Measurements from ENCODE around the gene CHST3.
"Not testable (repeated sequence)": the region's sequence is repeated elsewhere in the genome, so short reads cannot be mapped to it uniquely, and the experiment has no call there.

CHST3 gene

DNA sequence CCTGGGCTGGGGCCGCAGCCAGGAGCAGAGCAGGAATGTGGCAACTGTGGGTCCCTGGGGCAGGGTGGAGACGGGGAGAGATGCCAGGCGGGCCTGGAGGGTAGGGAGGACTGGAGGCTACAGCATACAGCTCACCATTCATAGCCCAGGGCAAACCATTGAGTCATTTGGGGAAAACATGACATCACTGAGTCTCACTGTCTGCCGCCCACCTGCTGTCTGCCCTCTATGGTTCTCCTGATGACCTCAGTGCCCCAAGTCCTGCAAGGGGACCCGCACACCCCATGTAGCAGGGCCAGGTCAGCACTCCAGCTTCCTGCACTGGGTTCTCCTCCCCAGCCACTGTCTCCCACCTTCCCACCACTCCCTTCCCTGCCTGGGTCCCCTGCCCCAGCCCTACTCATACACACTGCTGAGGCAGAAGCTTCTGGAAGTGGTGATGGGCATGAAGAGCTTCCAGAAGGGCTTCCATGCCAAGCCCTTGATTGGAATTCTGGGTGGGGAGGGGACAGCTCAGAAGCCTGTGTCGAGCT lies 10.4 kb downstream of the CHST3 start:
- no peak for DNase-seq

DNA sequence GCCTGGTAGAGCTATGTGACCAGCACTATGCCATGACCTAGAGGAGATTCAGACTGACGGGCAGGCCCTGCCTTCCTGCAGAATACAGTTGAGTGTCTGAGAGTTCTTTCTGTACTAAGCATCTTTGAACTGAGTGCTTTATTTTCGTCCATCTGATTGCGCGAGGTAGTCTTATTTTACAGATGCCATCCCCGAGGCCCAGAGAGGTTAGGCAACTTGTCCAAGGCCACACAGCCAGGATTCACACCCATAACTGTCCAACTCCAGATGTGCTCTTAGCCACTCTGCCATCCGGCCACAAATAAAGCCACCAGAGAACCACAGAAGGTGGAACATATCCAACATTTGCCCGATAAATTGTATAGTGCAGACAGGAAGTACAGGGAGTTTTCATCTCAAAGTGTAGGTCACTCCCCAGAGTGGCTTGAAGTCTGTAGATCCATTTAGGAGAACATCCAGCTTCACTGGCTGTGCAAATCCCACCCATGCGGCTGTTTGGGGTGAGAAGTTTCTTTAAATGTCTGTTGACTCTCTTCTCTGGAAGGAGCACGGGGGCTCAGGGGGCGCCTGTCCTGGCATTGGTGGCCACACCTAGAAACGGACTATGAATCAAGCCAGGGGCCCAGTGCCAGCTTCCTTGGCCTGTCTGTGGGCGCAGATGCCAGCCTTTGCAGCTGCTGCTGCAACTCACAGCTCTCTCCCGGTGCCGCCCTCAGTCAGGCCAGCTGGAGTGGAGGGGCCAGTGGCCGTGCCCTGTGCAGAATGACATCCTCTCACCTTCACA lies 11.1 kb downstream of the CHST3 start:
- DNase-seq, result peak; percentile 76

DNA sequence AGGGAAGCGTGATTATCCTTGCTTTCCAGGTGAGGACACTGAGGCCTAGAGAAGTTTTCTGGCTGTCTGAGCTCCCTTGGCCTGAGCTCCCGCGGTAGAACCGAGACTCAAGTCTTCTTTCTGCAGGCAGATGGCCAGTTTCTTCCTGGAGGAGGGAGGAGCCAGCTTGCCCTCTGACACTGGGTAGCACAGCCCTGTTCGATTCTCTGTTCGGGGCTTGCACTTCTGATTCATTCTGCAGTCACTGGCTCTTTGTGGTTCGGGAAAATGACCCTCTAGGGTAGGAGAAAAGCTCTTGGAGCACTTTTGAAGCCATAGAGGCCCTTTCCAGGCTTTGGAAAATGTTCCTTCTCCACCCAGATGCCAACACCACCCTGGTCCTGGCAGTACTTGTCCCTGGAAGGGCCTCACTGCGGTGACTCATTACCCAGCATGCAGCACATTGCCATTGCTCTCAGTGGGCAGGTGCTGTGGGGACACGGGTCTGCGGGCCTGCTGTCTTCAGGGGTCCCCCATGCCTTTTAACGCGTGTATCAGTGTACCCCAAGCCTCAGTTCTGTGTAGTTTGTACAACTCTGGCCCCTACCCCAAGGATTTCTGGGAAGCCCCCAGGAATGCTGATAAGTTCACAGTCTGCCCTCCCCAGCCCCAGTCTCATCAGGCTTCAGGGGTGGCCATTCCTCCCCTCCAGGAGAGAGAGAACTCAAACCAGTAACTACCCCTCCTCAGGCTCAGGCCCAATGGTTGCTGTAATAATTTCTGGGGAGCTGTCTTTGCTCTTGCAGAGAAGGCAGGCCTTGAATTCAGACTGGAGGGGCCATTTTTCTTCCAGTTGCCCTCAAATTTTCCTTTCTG lies 11.9 kb downstream of the CHST3 start:
- DNase-seq, result peak; percentile 66

DNA sequence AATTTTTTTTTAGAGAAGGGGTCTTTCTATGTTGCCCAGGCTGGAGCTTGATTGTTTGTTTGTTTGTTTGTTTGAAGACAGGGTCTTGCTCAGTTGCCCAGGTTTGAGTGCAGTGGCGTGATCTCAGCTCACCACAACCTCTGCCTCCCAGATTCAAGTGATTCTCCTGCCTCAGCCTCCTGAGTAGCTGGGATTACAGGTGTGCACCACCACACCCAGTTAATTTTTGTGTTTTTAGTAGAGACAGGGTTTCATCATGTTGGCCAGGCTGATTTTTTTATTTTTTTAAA lies 13.4 kb downstream of the CHST3 start:
- DNase-seq, result not testable (repeated sequence)

DNA sequence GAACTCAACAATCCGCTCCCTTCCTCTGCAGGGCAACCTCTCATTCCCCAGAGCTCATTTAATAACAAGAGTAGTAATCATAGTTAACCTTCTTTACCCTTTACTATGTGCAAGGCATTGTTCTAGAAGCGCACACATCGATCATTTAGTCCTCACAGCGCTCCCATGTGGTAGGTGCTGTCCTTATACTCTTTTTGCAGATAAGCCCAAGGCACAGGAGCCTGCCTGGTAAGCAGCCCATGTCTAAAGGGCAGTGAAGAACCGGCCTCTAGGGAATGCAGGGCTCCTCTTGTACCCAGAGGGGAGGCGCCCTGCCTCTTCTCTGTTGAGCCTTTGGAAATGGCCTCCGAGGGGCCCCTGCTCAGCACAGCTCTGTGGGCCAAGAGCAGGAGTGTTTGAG lies 14.3 kb downstream of the CHST3 start:
- DNase-seq, result peak; percentile 23

DNA sequence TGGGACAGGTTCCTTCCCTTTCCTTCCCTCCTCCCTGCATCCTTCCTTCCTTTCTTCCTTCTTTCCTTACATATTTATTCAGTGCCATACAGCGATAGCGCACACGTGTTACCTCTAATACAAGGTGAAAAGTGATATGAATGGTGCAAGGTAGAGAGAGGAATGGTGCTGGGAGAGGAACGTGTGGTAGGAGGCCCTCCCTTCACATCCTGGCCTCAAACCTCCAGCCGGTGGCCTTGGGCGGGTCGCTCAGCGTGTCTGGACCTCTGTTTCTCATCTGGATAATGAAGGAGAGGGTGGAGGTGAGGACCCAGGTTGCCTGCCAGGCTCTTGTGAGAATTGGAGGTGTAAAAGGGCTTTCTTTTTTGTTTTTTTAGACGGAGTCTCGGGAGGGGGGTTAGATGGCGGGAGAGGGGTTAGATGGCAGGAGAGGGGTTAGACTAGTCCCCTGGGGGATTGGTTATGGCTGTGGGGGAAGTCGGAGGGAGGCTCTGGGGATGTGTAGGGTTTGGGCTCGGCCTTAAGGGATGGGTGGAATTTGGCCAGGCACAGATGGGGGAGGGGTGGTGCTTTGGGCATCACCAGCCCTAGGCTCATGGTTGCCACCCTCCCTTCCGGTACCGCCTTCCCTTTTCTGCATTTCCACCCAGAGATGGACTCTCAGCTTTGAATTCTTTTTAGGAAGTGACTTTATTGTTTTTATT lies 14.9 kb downstream of the CHST3 start:
- DNase-seq, result no peak

GRCh38 chr10:71979692-71980062 lies 15.5 kb downstream of the CHST3 start:
- no peak for DNase-seq

DNA sequence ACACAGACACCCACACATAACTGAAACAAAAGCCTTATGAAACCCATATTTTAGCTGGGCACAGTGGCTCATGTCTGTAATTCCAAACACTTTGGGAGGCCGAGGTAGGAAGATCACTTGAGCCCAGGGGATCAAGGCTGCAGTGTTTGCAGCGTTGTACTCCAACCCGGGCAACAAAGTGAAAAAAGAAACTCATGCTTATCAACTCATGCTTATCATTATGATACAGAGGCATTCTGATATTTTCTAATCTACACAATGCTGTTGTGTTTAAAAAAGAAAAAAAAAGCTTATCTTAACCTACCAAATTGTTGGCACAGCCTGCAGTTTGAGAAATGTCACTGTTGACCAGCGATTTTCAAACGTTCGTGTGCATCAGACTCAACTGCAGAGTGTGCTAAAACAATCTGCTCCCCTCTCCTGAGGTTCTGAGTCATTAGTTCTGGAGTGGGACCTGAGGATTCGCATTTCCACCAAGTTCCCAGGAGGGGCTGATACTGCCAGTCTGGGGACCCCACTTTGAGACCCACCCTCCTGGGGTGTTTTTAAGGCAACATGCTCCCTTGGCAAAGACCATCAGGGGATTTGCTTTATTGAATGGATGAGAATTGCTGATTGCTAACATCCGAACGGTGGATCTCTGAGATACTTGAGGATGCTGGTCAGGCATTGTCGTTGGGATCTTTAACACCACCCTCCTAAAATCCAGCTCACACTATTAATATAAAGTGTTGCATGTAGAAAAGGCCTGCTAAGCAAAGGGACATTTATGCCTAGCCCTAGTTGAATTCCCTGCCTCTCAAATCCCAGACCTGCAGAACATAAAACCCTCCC lies 16.2 kb downstream of the CHST3 start:
- DNase-seq, result peak; percentile 55

DNA sequence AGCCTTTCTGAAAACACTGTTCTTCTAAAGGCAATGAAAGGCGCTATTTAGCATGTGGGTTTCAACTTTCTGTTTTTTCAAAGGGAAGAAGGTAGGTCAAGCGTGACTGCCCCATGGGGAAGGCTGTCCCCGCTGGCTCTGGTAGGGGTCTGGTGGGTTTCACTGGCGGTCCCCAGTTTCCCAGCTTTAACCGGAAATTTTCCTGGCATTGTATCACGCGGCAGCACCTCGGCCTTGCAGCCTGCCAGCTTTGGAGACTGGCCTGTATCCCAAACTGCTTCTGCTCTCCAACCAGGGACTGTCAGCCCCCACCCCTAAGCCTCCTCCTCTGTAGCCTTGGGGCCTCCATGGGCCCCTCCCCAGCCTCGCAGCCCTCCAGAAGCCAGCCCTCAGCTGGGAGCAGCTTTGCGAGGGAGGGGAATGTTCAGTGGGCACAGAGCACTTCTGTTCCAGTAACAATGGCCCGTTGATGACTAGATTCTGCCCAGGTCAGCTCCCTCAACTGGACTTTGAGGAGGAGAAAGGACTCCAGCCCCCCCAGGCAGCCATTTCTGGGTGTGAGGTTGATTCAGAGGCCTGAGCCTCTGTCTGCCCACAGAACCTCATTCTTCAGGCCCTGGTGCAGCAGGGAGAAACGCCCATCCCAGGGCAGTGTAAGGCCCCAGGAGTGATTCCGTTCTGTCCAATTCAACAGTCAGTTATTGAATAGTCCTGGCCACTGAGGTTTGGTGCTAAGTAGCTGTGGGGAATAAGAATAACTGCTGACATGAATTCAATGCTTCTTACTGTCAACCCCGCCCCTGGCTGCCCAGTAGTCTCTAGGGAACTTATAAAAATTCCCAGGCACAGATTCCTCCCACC lies 17.1 kb downstream of the CHST3 start:
- DNase-seq, result peak; percentile 96

DNA sequence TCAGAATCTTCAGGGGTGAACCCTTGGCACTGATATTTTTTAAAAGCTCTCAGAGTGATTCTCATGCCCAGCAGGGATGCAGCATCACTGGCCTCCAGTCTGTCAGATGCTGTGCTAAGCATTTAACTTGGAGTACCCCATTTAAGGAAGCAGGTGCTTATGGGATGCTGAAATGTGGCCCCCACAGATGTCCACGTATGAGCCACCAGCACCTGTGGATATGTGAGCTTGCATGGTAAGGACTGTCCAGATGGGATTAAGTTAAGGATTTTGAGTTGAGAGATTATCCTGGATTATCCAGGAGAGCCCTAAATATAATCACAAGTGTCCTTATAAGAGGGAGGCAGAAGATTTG lies 17.7 kb downstream of the CHST3 start:
- no peak for DNase-seq

- DNase-seq, result no peak
Observed at GRCh38 chr10:71982269-71983178, 18.3 kb downstream of the CHST3 start.

- no peak for DNase-seq
Observed at GRCh38 chr10:71984126-71984808, 20.1 kb downstream of the CHST3 start.

- DNase-seq, result no peak
Observed at GRCh38 chr10:71984809-71985388, 20.7 kb downstream of the CHST3 start.

DNA sequence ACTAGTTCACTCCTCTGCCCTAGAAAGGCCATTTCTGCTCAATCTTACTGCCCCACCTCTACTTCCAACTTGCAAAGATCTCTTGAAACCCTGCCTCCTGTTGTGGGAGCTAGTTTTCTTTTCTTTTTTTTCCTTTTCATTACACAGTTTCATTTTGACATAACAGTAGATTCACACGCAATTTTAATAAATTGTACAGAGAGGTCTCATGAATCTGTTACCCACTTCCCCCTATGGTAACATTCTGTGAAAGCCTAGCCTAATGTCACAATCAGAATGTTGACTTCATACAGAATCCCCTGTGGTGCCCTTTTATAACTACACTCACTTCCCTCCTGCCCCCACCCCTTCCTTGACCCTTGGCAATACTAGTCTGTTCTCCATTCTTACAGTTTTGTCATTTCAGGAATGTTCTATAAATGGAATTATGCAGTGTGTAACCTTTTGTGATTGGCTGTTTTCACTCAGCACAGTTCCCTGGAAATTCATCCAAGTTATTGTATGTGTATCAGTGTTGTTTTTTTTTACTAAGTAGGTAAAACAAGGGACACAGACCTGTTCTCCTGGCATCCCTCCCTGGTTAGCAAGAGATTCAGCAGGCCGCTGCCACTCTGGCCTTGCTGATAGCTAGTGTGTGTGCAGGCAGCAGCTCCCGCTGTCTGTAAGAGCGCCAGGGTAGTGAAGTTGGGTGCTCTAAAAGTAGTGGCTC lies 21.5 kb downstream of the CHST3 start:
- DNase-seq, result peak; percentile 48

- not testable (repeated sequence) for DNase-seq
Observed at GRCh38 chr10:71988895-71989294, 24.7 kb downstream of the CHST3 start.

DNA sequence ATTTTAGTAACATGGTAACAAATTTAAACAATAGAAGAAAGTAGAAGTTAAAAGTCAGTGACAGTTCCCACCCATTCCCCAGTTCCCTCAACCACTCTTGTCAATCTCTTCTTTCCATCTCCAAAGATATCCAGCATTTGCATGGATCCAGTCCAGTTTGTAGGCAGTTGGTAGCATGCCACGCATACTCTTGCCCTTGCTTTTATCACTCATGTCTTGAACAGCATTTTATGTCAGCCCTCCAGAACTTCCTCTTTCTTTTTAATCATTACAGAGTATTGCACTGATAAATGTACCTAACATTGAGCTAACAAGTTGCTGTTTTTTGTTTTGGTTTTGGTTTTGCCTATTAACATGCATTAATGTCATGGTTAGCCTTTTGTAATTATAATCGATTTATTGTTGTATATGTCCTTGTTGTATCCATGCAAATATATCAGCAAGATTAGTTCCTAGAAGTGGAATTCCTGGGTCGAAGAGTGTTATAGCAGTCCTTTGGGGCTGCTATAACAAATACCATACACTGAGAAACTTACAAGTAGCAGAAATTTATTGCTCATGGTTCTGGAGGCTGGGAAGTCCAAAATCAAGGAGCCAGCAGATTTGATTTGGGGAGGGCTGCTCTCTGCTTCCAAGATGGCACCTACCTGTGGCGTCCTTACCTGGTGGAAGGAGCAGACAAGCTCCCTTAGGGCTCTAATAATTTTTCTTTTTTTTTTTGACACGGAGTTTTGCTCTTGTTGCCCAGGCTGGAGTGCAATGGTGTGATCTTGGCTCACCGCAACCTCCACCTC lies 25.7 kb downstream of the CHST3 start:
- no peak for DNase-seq

GRCh38 chr10:71990706-71991269 lies 26.6 kb downstream of the CHST3 start:
- DNase-seq, result peak; percentile 61

DNA sequence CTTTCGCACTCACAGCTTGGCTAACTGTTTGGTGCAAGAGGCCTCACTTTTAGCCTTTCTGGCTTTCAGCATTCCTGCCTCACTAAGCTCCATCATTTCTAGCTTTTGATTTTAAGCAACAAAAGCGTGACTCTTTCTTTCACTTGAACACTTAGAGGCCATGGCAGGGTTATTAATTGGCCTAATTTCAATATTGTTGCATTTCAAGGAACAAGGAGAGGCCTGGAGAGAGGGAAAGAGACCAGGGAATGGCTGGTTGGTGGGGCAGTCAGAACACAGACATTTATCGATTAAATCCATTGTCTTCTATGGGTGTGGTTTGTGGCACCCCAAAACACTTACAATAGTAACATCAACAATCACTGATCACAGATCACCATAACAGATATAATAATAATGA lies 31.3 kb downstream of the CHST3 start:
- DNase-seq, result no peak

Data from midbrain (tissue), 1 donor.